Thymus (tissue), 11 donors: Measurements from ENCODE around the gene PAX3. TPM values are rescaled to one million over a fixed set of nuclear protein-coding genes. Genes with fewer than 3 reads are reported as not detected.

Experiments used
- DNase-seq, 9 donors: peaks; one replicate each; pipeline ENCODE4 v3.0.0-alpha.2; 2013; ENCODE audit warnings: low spot score in 9 of 9, low read depth in 6 of 9, missing footprints in 1 of 9
- H3K27ac ChIP-seq, 2 donors: one replicate each; pipeline ENCODE4 v1.5.1; 2013; ENCODE audit warnings: control low read depth in 1 of 2, low read depth in 1 of 2, low read length in 1 of 2, mild to moderate bottlenecking in 1 of 2, moderate library complexity in 1 of 2
- H3K27me3 ChIP-seq, 2 donors: one replicate each; pipeline ENCODE4 v1.5.1; 2013; ENCODE audit warnings: low read length in 1 of 2; ENCODE audit not compliant: control insufficient read depth in 2 of 2, insufficient read depth in 1 of 2
- H3K36me3 ChIP-seq, 2 donors: one replicate each; pipeline ENCODE4 v1.5.1; 2013; ENCODE audit warnings: low read length in 1 of 2, mild to moderate bottlenecking in 1 of 2, moderate library complexity in 1 of 2; ENCODE audit not compliant: control insufficient read depth in 2 of 2, insufficient read depth in 2 of 2
- H3K4me1 ChIP-seq, 2 donors: one replicate each; pipeline ENCODE4 v1.5.1; 2013; ENCODE audit warnings: low read length in 2 of 2; ENCODE audit not compliant: control insufficient read depth in 2 of 2, insufficient read depth in 2 of 2
- H3K4me3 ChIP-seq, 2 donors: one replicate each; pipeline ENCODE4 v1.5.1; 2013; ENCODE audit warnings: low read length in 2 of 2, control low read depth in 1 of 2, mild to moderate bottlenecking in 1 of 2
- H3K9me3 ChIP-seq, 2 donors: one replicate each; pipeline ENCODE4 v1.5.1; 2013; ENCODE audit warnings: low read length in 1 of 2, mild to moderate bottlenecking in 1 of 2; ENCODE audit not compliant: control insufficient read depth in 2 of 2, insufficient read depth in 1 of 2
- WGBS: extraction: QIAGEN DNeasy Blood & Tissue Kit; methylation state at CpG from one replicate; pipeline ENCODE4 v1.1.7; 2013; 5-methylcytosine and 5-hydroxymethylcytosine counted together
- polyA plus RNA-seq: library from polyadenylated mRNA; stranded (reverse); fragments of 200-250 nt; gene quantifications from one replicate; pipeline ENCODE4 v1.2.3, GENCODE V29; 2013
- total RNA-seq: library from RNA; stranded (reverse); fragments of 120-200 nt; gene quantifications from one replicate; pipeline ENCODE4 v1.2.4, GENCODE V29; 2013
- donor health status: healthy.

The PAX3 gene
- total and polyA plus RNA-seq, 2 donors: 0.05 TPM

DNA sequence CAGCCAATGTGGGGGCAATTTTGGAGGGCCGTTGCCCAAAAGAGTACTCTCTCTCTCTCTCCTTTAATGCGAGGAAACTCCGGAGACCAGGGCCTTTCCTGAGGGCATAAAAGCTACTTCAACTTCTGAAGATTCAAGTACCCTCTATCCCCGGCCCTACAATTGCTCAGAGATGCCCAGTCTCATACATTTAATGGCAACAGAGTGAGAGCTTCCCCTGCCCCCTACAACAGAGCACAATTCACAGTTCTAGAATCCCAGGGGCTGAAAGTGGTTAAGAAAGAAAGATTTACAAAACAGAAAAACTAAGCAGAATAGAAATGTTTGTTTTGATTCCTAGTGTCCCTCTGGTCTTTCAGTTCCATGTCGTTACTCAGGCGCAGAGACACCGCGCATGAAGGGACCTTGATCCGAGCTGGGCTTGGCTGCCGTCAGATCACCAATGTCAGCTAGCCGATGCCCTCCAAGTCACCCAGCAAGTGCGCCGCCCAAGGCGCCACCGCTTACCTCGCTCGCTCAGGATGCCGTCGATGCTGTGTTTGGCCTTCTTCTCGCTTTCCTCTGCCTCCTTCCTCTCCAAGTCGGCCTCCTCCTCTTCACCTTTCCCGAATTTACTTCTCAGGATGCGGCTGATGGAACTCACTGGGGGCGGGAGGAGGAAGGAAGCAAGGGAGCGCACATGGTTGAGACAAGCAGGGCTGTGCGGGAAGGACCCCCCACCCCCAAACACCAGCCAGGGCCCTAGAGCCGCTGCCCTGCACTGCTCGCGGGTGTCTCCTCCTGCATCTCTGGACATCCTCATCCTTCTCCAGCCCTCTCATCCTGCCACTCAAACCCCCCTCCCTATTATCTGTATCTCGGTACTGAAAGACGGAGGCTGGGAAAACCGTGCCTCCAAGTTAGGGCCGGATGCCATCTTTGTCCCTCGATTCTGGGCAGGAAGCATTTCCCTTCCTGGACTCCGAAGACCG is 4.9 kb downstream of the PAX3 start:
- 11% methylated on average over 36 of the region's 36 CpGs for WGBS
- no peaks in the 10 kb centered on the region for H3K4me1 ChIP-seq
- no peak for DNase-seq

DNA sequence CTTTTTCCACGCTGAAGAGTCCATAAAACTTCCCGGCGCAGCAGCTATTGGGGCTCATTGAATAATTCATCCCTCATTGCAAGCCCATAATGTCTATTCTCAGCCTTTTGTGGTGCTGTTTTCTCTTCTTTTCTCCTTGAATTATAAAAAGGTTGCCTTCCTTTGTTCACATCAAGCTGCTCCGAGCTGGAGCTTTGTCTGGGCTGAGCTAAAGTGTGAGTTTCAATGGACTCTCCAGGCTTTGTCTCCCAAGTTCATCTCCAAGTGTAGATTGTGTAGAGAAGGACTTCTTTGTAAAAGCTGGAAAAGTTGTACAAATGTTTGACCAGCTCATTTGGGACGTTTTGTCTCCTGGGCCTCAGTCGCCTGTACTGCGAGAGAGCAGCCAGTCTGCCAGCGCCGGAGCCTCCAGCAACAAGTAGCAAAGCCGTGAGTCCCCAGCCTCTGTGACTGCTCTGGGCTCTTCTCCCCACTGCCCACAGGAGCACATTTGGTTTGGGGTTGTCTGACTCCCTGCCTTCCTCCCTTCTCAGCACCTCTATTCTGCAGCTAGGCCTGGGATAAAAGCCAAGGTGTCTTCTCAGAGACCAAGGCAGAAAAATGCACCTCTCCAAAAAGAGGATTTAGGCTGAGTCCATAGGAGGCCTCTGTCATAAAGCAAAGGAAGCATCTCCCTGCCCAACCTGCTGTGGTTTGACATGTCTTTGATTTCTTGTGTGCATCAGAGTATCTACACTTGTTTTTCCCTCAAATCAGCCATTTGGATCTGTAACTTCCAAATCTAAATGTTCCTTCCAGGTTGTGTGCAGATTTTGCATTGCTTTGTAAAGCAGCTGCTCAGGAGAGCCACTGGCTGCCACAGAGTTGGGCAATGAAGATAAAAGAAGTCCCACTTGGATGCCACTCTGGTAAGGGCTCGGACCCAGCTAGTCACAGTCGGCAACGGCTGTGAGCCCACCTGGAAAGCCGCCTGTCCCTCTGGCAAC is 6.4 kb downstream of the PAX3 start:
- Histone ChIP-seq H3K9me3 (peaks cover 0 to 7% of the 10 kb centered on the region in 2 donors), H3K36me3 (no peaks in the 10 kb centered on the region), H3K27me3 (peaks cover 89 to 100% of the 10 kb centered on the region in 2 donors), H3K4me3 (no peak overlapping the region), H3K27ac (no peak overlapping the region), H3K4me1 (no peaks in the 10 kb centered on the region)
- WGBS: 30% methylated on average over 14 of the region's 14 CpGs
- no peak for DNase-seq

More for the DNA sequence above, 4.9 kb downstream of the PAX3 start:
- Histone ChIP-seq H3K36me3 (no peaks in the 10 kb centered on the region), H3K4me3 (no peak overlapping the region), H3K9me3 (peaks cover 0 to 15% of the 10 kb centered on the region in 2 donors), H3K27me3 (peaks cover 94 to 100% of the 10 kb centered on the region in 2 donors), H3K27ac (no peak overlapping the region)

DNA sequence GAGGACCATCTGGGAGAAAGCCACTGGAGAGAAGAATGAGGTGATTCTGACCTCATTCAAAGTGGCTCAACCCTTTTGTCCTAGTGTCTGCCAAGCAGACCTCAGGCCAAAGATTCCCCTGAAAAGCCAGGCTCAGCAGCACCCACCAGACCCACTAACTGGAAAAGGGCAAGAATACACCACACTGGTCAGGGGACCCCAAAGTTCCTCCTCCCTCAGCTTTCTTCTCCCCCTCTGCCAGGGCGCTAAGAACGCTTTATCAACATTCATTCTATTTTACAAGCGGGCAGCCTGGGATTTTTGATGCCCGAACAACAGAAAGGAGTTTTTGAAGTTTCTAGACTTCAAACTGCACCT is 7.3 kb downstream of the PAX3 start:
- WGBS: 11% methylated on average over 4 of the region's 4 CpGs
- H3K36me3 ChIP-seq: no peaks in the 10 kb centered on the region
- peaks cover 0 to 3% of the 10 kb centered on the region in 2 donors for H3K9me3 ChIP-seq
- peaks cover 84 to 96% of the 10 kb centered on the region in 2 donors for H3K27me3 ChIP-seq
- H3K27ac ChIP-seq: no peak overlapping the region
- no peak for DNase-seq
- H3K4me1 ChIP-seq: no peaks in the 10 kb centered on the region
- H3K4me3 ChIP-seq: no peak overlapping the region

DNA sequence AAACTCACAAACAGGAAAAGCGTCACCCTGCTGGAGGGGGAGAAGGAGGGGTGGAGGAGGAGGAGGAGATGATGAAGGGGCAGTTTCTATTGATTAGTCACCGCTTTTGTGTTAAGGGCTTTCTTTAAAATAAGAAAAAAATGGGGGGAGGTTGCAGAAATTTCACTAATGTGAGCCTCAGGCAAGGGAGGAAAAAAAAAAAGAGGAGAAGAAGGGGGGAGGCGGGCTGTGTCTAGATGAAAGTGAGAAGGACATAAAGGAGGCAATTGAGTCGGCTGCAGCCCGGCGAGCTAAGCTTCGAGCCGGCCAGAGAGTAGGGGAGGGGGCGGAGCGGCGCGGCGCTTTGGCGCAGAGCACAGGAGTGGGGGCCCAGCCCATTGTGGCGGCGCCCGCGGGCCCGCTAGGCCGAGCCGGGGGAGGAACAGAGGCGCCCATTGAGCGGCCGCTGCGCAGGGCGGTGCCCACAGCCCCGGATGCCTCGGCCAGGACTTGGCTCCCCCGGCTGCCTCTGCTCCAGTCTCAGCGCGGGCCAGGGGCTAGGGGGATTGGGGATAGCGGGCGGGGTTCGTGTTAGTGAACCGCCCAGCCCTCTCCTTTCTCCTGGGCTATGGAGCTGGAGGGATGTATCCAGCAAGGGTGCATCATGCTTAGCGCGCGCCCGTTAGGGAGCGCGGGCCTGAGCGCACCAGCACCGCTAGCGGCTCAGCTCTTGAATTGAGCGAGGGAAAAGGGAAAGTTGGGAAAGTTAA is 7.9 kb downstream of the PAX3 start:
- WGBS: 6% methylated on average over 45 of the region's 45 CpGs
- H3K4me3 ChIP-seq: no peak overlapping the region

DNA sequence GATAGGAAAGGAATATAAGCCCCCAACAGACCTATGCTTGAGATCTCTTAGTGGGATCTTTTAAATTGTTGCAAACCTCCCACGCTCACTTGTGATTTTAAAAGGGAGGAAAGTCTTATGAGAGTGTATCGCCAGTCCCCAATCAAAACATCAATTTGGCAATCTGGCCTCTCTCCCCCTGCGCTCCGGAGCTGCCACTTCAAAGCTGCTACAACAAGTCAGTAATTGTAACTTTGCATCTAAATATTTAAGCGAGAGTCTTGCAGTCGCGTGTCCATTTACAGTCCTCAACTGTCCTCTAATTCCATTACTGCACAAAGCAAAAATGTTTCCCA is 8.4 kb downstream of the PAX3 start:
- Histone ChIP-seq H3K27me3 (peaks cover 73 to 91% of the 10 kb centered on the region in 2 donors), H3K4me3 (no peak overlapping the region), H3K9me3 (peaks cover 0 to under 1% of the 10 kb centered on the region in 2 donors), H3K27ac (no peak overlapping the region), H3K4me1 (no peaks in the 10 kb centered on the region), H3K36me3 (no peaks in the 10 kb centered on the region)
- WGBS: 19% methylated on average over 7 of the region's 7 CpGs
- DNase-seq: no peak

More for the DNA sequence above, 7.9 kb downstream of the PAX3 start:
- peaks cover 78 to 93% of the 10 kb centered on the region in 2 donors for H3K27me3 ChIP-seq
- no peaks in the 10 kb centered on the region for H3K36me3 ChIP-seq
- no peaks in the 10 kb centered on the region for H3K4me1 ChIP-seq
- no peak overlapping the region for H3K27ac ChIP-seq
- H3K9me3 ChIP-seq: peaks cover 0 to 3% of the 10 kb centered on the region in 2 donors
- DNase-seq: no peak

DNA sequence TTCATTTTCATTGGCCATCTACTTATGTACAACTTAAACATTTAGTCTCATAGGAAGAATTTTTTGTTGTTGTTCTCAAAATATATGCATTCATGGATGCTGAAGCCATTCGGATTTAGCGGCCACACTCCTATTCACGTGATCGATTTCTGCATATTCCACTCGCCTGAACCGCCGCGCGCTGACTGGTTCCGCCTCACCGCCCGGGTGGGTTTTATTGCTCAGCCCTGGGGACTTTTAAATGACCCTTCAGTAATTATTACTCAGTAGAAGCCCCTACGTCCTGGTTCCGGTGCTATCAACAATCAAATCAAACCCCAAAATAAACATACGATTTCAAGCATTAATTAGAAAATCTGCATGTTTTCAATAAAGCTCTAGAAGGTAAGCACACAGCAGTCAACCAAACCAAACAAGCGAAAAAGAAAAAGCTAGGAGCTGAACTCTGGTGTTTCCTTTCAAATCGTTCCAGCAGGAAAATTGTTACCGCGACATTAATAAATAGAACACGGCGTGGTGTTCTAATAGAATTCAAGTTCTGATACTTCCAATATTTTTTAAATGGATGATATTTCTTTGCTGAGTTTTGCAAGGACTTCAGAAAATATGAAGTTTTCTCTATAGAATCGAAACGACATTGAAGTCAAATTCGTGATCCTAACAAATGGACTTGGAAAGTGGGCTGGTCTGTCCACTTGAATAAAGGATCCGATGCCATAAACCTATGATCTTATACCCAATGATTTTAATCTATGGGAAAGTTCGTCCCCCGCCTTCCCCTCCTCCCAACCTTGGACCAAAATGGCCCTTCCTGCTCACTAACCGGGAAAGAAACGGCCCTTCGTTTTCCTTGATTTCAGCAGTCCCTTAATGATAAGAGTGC is 9.3 kb downstream of the PAX3 start:
- H3K4me1 ChIP-seq: no peaks in the 10 kb centered on the region
- DNase-seq: no peak
- H3K27ac ChIP-seq: no peak overlapping the region
- H3K27me3 ChIP-seq: peaks cover 67 to 88% of the 10 kb centered on the region in 2 donors
- no peaks in the 10 kb centered on the region for H3K9me3 ChIP-seq
- no peaks in the 10 kb centered on the region for H3K36me3 ChIP-seq
- no peak overlapping the region for H3K4me3 ChIP-seq
- WGBS: 14% methylated on average over 30 of the region's 30 CpGs

DNA sequence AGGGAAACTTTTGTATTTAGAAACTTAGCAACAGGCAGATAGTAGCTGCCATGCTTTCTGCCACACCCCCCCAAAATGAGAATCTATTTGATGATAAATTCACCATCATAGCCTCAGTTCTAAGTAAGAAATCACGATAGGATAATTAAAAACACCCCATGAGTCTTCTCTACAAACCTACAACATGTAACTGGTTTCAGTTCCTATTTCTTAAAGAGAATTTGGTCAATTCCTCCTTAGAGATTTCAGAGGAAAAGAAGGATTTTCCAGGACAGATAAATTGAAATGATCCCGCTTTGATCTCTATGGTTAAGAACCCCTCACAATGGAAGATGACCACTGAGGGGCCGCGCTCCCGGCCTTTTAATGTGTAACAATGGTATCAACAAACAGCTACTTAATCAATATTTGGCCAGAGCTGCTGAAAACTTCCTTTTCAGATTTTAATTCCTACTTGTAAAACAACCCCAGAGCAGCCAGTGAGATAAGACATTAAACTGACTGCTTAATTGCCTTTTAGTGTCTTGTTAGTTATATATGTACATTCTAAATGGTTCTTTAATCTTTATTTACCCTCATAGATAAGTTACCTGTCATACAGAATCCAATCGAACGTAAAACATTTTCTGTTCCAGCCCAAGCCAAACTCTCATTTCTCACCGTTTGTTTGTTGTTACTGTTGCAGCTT is 10.1 kb downstream of the PAX3 start:
- Histone ChIP-seq H3K27me3 (peaks cover 60 to 88% of the 10 kb centered on the region in 2 donors), H3K9me3 (no peaks in the 10 kb centered on the region), H3K4me1 (no peaks in the 10 kb centered on the region), H3K36me3 (no peaks in the 10 kb centered on the region), H3K4me3 (no peak overlapping the region), H3K27ac (no peak overlapping the region)
- DNase-seq: no peak
- 12% methylated on average over 8 of the region's 8 CpGs for WGBS
